DND-41 (cell line): ENCODE data around the gene ALDH1A3.

Experiments used
- EZH2 ChIP-seq: IDR thresholded peaks from 3 replicates; pipeline ENCODE4 v1.6.1; 2012; ENCODE audit warnings: borderline replicate concordance, low read depth, mild to moderate bottlenecking, moderate library complexity, low read length, inconsistent platforms; ENCODE audit not compliant: severe bottlenecking
- TF ChIP-seq, protein P1 (sequence below): IDR thresholded peaks from 2 replicates; pipeline ENCODE4 v1.5.1; 2012; ENCODE audit warnings: borderline replicate concordance, low read length, moderate library complexity, mild to moderate bottlenecking; ENCODE audit not compliant: poor library complexity, severe bottlenecking; ENCODE audit errors: extremely low read depth

DNA sequence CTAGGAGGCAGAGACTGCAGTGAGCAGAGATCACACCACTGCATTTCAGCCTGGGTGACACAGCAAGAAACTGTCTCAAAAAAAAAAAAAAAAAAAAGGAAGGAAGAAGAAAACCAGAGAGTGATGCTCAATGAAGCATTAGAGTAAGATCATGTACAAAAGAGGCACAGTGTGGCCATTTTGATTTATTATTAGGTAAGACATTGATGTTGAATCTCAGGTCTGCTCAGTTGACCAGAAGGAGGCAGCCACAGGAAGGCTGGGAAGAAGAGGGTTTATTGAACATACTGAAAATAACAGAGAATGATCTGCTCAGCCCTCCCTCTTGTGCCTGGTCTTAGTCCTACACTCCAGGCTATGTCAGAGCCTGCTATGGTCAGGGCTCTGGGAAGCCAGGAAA, 55.1 kb downstream of the ALDH1A3 start:
- TF ChIP-seq, protein P1, sequence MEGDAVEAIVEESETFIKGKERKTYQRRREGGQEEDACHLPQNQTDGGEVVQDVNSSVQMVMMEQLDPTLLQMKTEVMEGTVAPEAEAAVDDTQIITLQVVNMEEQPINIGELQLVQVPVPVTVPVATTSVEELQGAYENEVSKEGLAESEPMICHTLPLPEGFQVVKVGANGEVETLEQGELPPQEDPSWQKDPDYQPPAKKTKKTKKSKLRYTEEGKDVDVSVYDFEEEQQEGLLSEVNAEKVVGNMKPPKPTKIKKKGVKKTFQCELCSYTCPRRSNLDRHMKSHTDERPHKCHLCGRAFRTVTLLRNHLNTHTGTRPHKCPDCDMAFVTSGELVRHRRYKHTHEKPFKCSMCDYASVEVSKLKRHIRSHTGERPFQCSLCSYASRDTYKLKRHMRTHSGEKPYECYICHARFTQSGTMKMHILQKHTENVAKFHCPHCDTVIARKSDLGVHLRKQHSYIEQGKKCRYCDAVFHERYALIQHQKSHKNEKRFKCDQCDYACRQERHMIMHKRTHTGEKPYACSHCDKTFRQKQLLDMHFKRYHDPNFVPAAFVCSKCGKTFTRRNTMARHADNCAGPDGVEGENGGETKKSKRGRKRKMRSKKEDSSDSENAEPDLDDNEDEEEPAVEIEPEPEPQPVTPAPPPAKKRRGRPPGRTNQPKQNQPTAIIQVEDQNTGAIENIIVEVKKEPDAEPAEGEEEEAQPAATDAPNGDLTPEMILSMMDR = no peak
- TF ChIP-seq EZH2 = no peak
